HCT116 (cell line): Measurements from ENCODE around the gene DHRS4L2. TPM values are rescaled to one million over a fixed set of nuclear protein-coding genes. Genes with fewer than 3 reads are reported as not detected.
"Not testable (repeated sequence)": the region's sequence is repeated elsewhere in the genome, so short reads cannot be mapped to it uniquely, and the experiment has no call there.

Experiments
- ATAC-seq: fragments of 200-7000 bp; cut with Tn5 transposase; 2 replicates; pipeline ENCODE4 v1.9.1; 2020; ENCODE audit warnings: mild to moderate bottlenecking, moderate library complexity
- BruUV-seq: library from RNA; stranded (reverse); fragments of 400-500 nt; replicated peaks from 2 replicates; lab custom pipeline; 2021; lab: Mats Ljungman, UMichigan
- CTCF ChIA-PET: fragments of 300-600 bp; sonication (Branson Sonifier 250); formaldehyde crosslinking; loops from one replicate; lab custom pipeline; 2021; ENCODE audit warnings: antibody characterized with exemption; lab: Charles Lee
- POLR2A ChIA-PET: fragments of 300-600, 350-600 bp; sonication (Branson Sonifier 250); formaldehyde crosslinking; loops from one replicate; lab custom pipeline; 2021; ENCODE audit warnings: antibody characterized with exemption; lab: Charles Lee
- RAD21 ChIA-PET, 2 experiments: fragments of 300-600 bp; sonication (Branson Sonifier 250); formaldehyde crosslinking; loops; one replicate each; lab custom pipeline; 2023; ENCODE audit warnings: low total read pairs in 2 of 2; ENCODE audit not compliant: uncharacterized antibody in 2 of 2, unreplicated experiment in 2 of 2, low non-redundant PET in 1 of 2; lab: Charles Lee
- DNase-seq: peaks from one replicate; pipeline ENCODE4 v3.0.0-alpha.2; 2010; ENCODE audit warnings: low read depth, low spot score
- H2AFZ ChIP-seq: fragments of 200-600 bp; shearing (Covaris generic), sonication (generic); 2 replicates; pipeline ENCODE4 v1.6.1; 2017; ENCODE audit warnings: low read depth, mixed run types, mixed read lengths, antibody characterized with exemption, low read length; ENCODE audit not compliant: poor library complexity, severe bottlenecking
- H3K27ac ChIP-seq: 2 replicates; pipeline ENCODE4 v1.5.1; 2012; ENCODE audit warnings: low read depth, low read length
- H3K27me3 ChIP-seq: fragments of 200-600 bp; sonication (generic); 2 replicates; pipeline ENCODE4 v1.6.1; 2016; ENCODE audit warnings: mixed run types, low read length, mixed read lengths; ENCODE audit not compliant: insufficient read depth
- H3K36me3 ChIP-seq, 2 experiments: fragments of 200-500 bp in 1 of 2; fragments of 200-600 bp in 1 of 2; sonication (Bioruptor generic) in 1 of 2; sonication (generic) in 1 of 2; 2 replicates each; pipeline versions ENCODE4 v1.5.1 to v1.6.1; 2014 to 2016; ENCODE audit warnings: low read length in 2 of 2, inconsistent platforms in 1 of 2, mixed read lengths in 1 of 2, mixed run types in 1 of 2; ENCODE audit not compliant: insufficient read depth in 2 of 2, control insufficient read depth in 1 of 2
- H3K4me1 ChIP-seq, 2 experiments: fragments of 200-600 bp in 1 of 2; sonication (generic) in 1 of 2; 2 replicates each; pipeline versions ENCODE4 v1.5.1 to v1.6.1; 2012 to 2017; ENCODE audit warnings: low read length in 2 of 2, inconsistent platforms in 1 of 2, mild to moderate bottlenecking in 1 of 2, mixed read lengths in 1 of 2, mixed run types in 1 of 2, moderate library complexity in 1 of 2; ENCODE audit not compliant: insufficient read depth in 2 of 2, control insufficient read depth in 1 of 2
- H3K4me2 ChIP-seq: fragments of 200-600 bp; sonication (generic); 2 replicates; pipeline ENCODE4 v1.6.1; 2017; ENCODE audit warnings: mixed run types, low read length, mixed read lengths
- H3K4me3 ChIP-seq, 2 experiments: fragments of 200-600 bp in 1 of 2; sonication (generic) in 1 of 2; replicated peaks in 1 of 2; 2 replicates each; pipeline ENCODE4 v1.5.1; 2011 to 2016; ENCODE audit warnings: low read length in 2 of 2, control low read depth in 1 of 2, low read depth in 1 of 2, mild to moderate bottlenecking in 1 of 2, mixed read lengths in 1 of 2, mixed run types in 1 of 2
- H3K79me2 ChIP-seq: fragments of 200-600 bp; sonication (generic); 2 replicates; pipeline ENCODE4 v1.6.1; 2017; ENCODE audit warnings: mild to moderate bottlenecking, mixed run types, low read length, moderate library complexity, mixed read lengths; ENCODE audit not compliant: insufficient read depth
- H3K9ac ChIP-seq: fragments of 200-600 bp; sonication (generic); 2 replicates; pipeline ENCODE4 v1.6.1; 2016; ENCODE audit warnings: low read length, mixed read lengths
- H3K9me2 ChIP-seq: fragments of 200-600 bp; sonication (generic), shearing (Covaris generic); 2 replicates; pipeline ENCODE4 v1.6.1; 2017; ENCODE audit warnings: mixed run types, mild to moderate bottlenecking, moderate library complexity; ENCODE audit not compliant: insufficient read depth
- H3K9me3 ChIP-seq, 2 experiments: fragments of 200-500 bp in 1 of 2; fragments of 200-600 bp in 1 of 2; sonication (Bioruptor generic) in 1 of 2; sonication (generic) in 1 of 2; 2 replicates each; pipeline ENCODE4 v1.6.1; 2014 to 2017; ENCODE audit warnings: low read length in 2 of 2, mixed read lengths in 2 of 2, inconsistent platforms in 1 of 2, low read depth in 1 of 2, mild to moderate bottlenecking in 1 of 2, mixed run types in 1 of 2, moderate library complexity in 1 of 2; ENCODE audit not compliant: control insufficient read depth in 1 of 2, insufficient read depth in 1 of 2
- H4K20me1 ChIP-seq: fragments of 200-600 bp; sonication (generic), shearing (Covaris generic); 2 replicates; pipeline ENCODE4 v1.6.1; 2017; ENCODE audit warnings: mixed run types, mild to moderate bottlenecking, moderate library complexity; ENCODE audit not compliant: insufficient read depth
- CEBPB ChIP-seq: IDR thresholded peaks from 2 replicates; pipeline ENCODE4 v1.6.1; 2012; ENCODE audit warnings: low read depth
- EZH2 ChIP-seq: fragments of 200-600 bp; sonication (generic); IDR thresholded peaks from 2 replicates; pipeline ENCODE4 v1.6.1; 2017; ENCODE audit warnings: antibody characterized with exemption, mixed run types
- JUND ChIP-seq: IDR thresholded peaks from 2 replicates; pipeline ENCODE4 v1.6.1; 2012
- SIN3A ChIP-seq: IDR thresholded peaks from 2 replicates; pipeline ENCODE4 v1.6.1; 2012; ENCODE audit warnings: low read depth
- SP1 ChIP-seq: IDR thresholded peaks from 2 replicates; pipeline ENCODE4 v1.6.1; 2012; ENCODE audit warnings: low read depth
- SRF ChIP-seq: IDR thresholded peaks from 2 replicates; pipeline ENCODE4 v1.6.1; 2012; ENCODE audit warnings: low read depth
- YY1 ChIP-seq: IDR thresholded peaks from 2 replicates; pipeline ENCODE4 v1.6.1; 2011; ENCODE audit warnings: low read length, low read depth, moderate library complexity, mild to moderate bottlenecking; ENCODE audit not compliant: insufficient replicate concordance; ENCODE audit errors: extremely low read depth
- ZFX ChIP-seq: fragments of 450-650 bp; IDR thresholded peaks from 2 replicates; pipeline ENCODE4 v1.6.1; 2017
- ZNF274 ChIP-seq: fragments of 200-500 bp; sonication (Bioruptor generic); IDR thresholded peaks from 2 replicates; pipeline ENCODE4 v1.6.1; 2014; ENCODE audit warnings: mild to moderate bottlenecking, low read depth, low read length, inconsistent platforms
- intact Hi-C: fragments of 100-400 bp; cut with micrococcal nuclease; formaldehyde crosslinking; loops from 2 replicates; pipeline ENCODE4 v1.10.0; 2022
- total RNA-seq: library from RNA; stranded (reverse); gene quantifications from one replicate; pipeline ENCODE4 v1.2.1, GENCODE V29; 2021; ENCODE audit not compliant: unreplicated experiment
- TF ChIP-seq, protein P1 (sequence below), 3 experiments: fragments of 200-600 bp in 1 of 3; sonication (generic) in 1 of 3; IDR thresholded peaks in 2 of 3; conservative IDR thresholded peaks in 1 of 3; 2 replicates each; pipeline ENCODE4 v1.5.1; 2012 to 2017; ENCODE audit warnings: low read depth in 2 of 3, low read length in 2 of 3, antibody characterized with exemption in 1 of 3, borderline replicate concordance in 1 of 3, control low read depth in 1 of 3, mild to moderate bottlenecking in 1 of 3, mixed read lengths in 1 of 3, mixed run types in 1 of 3, moderate library complexity in 1 of 3; ENCODE audit not compliant: insufficient read depth in 1 of 3
- TF ChIP-seq, protein P2 (sequence below): IDR thresholded peaks from 2 replicates; pipeline ENCODE4 v1.6.1; 2012; ENCODE audit warnings: low read depth

The DHRS4L2 gene
- total RNA-seq, 1 experiment from 2014 or later = 18.6 TPM

DNA sequence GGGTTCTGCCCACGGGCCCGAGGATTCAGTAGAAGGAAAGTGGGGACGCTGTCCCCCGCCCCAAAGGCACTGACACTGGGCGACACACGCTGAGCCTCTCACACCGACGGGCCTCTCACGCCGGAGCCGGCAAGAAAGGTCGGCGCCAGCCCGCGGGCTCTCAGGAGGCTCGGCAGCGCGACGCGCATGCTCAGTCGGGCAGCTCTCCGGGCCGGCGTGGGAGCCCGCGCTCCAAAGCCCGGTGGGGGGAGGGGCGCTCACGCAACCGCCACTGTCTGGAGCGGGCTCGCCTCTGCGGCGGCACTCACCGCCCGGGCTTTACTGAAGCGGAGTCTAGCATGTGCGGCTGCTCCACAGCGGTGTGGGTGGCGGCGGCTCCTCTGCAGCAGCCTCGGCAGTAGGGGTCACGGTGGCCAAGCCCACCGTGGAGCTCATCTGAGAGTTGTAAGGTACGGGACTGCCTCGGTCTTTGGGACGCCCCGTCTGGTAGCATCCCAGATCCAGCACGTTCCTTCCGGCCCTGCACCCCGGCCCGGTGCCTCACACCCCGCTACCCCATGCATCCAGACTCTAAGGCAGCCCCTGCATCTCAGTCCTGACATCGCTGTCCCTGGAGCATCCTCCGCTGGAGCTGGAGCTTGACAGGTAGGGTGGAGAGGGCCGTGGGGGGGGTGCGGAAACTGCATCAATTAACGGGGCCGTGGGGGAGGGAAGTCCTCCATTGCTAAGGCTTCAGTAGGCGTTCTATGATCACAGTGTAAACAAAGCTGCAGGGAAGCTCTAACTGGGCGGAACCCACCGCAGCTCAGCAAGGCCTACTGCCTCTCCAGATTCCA, 18.3 kb downstream of the DHRS4L2 start:
- POLR2A ChIA-PET, RAD21 ChIA-PET, intact Hi-C loops, H3K9ac ChIP-seq, BruUV-seq, H3K27ac ChIP-seq, H3K36me3 ChIP-seq, H3K9me2 ChIP-seq, H3K27me3 ChIP-seq, H3K4me2 ChIP-seq, H3K79me2 ChIP-seq, CTCF ChIA-PET, H4K20me1 ChIP-seq, H3K4me1 ChIP-seq, DNase-seq, H3K9me3 ChIP-seq, H3K4me3 ChIP-seq, H2AFZ ChIP-seq: not testable (repeated sequence)
- peak; percentile 75 for ATAC-seq

DNA sequence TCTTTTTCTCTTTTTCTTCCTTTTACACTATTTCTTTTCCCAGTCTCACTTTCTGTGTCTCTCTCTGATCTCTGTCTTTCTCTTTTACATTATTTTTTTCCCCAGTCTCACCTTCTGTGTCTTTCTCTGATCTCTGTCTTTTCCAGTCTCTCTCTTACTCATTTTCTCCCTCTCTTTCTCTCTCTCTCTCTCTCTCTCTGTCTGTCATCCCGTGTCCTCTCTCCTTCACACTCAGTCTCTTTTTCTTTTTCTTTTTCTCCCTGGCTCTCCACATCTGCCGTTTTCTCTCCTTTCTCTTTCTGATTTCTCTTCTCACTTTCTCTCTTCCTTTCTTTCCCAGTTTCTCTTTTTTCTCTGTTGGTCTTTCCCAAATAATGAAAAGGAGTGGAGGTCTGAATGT, 22.3 kb downstream of the DHRS4L2 start:
- no peaks in the 10 kb centered on the region for H3K27me3 ChIP-seq
- H2AFZ ChIP-seq = no peak overlapping the region
- H3K36me3 ChIP-seq = no peaks in the 10 kb centered on the region
- no peaks in the 10 kb centered on the region for H3K9me3 ChIP-seq
- no peak overlapping the region for H3K4me3 ChIP-seq
- H3K9me2 ChIP-seq = no peaks in the 10 kb centered on the region
- ChIA-PET CTCF (no interaction called here), RAD21 (no interaction called here), POLR2A (no interaction called here)
- DNase-seq = no peak
- BruUV-seq = no TSS peak
- intact Hi-C loops = loop anchor here (5.0 to 10.0 kb wide), 2 partner anchors 56 to 286 kb away; partner anchors contain the start of genes DHRS1, DHRS4 and NOP9
- H3K4me1 ChIP-seq = peaks cover 0 to 4% of the 10 kb centered on the region in 2 experiments; a peak in 1 of 4 replicates
- H3K27ac ChIP-seq = no peak overlapping the region
- no peak for ATAC-seq
- no peaks in the 10 kb centered on the region for H4K20me1 ChIP-seq
- no peak overlapping the region for H3K4me2 ChIP-seq
- H3K9ac ChIP-seq = no peak overlapping the region
- H3K79me2 ChIP-seq = no peaks in the 10 kb centered on the region
- no peak for TF ChIP-seq YY1
- TF ChIP-seq SRF = no peak
- TF ChIP-seq SIN3A = no peak
- TF ChIP-seq ZFX = no peak
- TF ChIP-seq, protein P1, sequence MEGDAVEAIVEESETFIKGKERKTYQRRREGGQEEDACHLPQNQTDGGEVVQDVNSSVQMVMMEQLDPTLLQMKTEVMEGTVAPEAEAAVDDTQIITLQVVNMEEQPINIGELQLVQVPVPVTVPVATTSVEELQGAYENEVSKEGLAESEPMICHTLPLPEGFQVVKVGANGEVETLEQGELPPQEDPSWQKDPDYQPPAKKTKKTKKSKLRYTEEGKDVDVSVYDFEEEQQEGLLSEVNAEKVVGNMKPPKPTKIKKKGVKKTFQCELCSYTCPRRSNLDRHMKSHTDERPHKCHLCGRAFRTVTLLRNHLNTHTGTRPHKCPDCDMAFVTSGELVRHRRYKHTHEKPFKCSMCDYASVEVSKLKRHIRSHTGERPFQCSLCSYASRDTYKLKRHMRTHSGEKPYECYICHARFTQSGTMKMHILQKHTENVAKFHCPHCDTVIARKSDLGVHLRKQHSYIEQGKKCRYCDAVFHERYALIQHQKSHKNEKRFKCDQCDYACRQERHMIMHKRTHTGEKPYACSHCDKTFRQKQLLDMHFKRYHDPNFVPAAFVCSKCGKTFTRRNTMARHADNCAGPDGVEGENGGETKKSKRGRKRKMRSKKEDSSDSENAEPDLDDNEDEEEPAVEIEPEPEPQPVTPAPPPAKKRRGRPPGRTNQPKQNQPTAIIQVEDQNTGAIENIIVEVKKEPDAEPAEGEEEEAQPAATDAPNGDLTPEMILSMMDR (IDR thresholded peaks at IDR 0.05 in 2 of 3, conservative IDR thresholded peaks at IDR 0.05 in 1 of 3; ENCODE audit: borderline replicate concordance in 1 of 3, insufficient read depth in 1 of 3, low read depth in 2 of 3, low read length in 2 of 3) = no peak
- TF ChIP-seq SP1 = no peak
- TF ChIP-seq EZH2 = no peak
- TF ChIP-seq, protein P2, sequence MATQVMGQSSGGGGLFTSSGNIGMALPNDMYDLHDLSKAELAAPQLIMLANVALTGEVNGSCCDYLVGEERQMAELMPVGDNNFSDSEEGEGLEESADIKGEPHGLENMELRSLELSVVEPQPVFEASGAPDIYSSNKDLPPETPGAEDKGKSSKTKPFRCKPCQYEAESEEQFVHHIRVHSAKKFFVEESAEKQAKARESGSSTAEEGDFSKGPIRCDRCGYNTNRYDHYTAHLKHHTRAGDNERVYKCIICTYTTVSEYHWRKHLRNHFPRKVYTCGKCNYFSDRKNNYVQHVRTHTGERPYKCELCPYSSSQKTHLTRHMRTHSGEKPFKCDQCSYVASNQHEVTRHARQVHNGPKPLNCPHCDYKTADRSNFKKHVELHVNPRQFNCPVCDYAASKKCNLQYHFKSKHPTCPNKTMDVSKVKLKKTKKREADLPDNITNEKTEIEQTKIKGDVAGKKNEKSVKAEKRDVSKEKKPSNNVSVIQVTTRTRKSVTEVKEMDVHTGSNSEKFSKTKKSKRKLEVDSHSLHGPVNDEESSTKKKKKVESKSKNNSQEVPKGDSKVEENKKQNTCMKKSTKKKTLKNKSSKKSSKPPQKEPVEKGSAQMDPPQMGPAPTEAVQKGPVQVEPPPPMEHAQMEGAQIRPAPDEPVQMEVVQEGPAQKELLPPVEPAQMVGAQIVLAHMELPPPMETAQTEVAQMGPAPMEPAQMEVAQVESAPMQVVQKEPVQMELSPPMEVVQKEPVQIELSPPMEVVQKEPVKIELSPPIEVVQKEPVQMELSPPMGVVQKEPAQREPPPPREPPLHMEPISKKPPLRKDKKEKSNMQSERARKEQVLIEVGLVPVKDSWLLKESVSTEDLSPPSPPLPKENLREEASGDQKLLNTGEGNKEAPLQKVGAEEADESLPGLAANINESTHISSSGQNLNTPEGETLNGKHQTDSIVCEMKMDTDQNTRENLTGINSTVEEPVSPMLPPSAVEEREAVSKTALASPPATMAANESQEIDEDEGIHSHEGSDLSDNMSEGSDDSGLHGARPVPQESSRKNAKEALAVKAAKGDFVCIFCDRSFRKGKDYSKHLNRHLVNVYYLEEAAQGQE = no peak
- TF ChIP-seq CEBPB = no peak
- no peak for TF ChIP-seq ZNF274
- TF ChIP-seq JUND = no peak
